Chondrocyte (in vitro differentiated cells): ENCODE results near the gene SCRN1. TPM values are rescaled to one million over a fixed set of nuclear protein-coding genes. Genes with fewer than 3 reads are reported as not detected.

Experiments
- DNase-seq: peaks from one replicate; pipeline ENCODE4 v3.0.0; 2021; ENCODE audit warnings: mixed read lengths, low spot score
- H3K27ac Mint-ChIP-seq: one replicate; pipeline ENCODE4 v1.8.0; 2021; ENCODE audit warnings: mild to moderate bottlenecking, moderate library complexity, mixed read lengths; ENCODE audit not compliant: unreplicated experiment
- H3K27me3 Mint-ChIP-seq: 2 replicates; pipeline ENCODE4 v1.8.0; 2021; ENCODE audit warnings: low read depth, mixed read lengths
- H3K36me3 Mint-ChIP-seq: 2 replicates; pipeline ENCODE4 v1.8.0; 2021; ENCODE audit warnings: low read depth, mixed read lengths
- H3K4me1 Mint-ChIP-seq: 2 replicates; pipeline ENCODE4 v1.8.0; 2021; ENCODE audit warnings: low read depth, mild to moderate bottlenecking, mixed read lengths
- H3K4me3 Mint-ChIP-seq: one replicate; pipeline ENCODE4 v1.8.0; 2021; ENCODE audit warnings: mild to moderate bottlenecking, moderate library complexity, mixed read lengths; ENCODE audit not compliant: unreplicated experiment
- H3K9me3 Mint-ChIP-seq: 2 replicates; pipeline ENCODE4 v1.8.0; 2021; ENCODE audit warnings: low read depth, mixed read lengths
- CTCF ChIP-seq: fragments of 200-600 bp; sonication (generic); IDR thresholded peaks from 2 replicates; pipeline ENCODE4 v1.5.0; 2021; ENCODE audit warnings: antibody characterized with exemption, mild to moderate bottlenecking, moderate library complexity
- long read RNA-seq: library from polyadenylated mRNA; stranded (forward); transcript quantifications from one replicate; pipeline ENCODE4 v2.0.0, GENCODE V29; 2021
- total RNA-seq: library from RNA; stranded (reverse); gene quantifications from 3 replicates; pipeline ENCODE4 v1.2.1, GENCODE V29; 2021

SCRN1 gene, protein sequence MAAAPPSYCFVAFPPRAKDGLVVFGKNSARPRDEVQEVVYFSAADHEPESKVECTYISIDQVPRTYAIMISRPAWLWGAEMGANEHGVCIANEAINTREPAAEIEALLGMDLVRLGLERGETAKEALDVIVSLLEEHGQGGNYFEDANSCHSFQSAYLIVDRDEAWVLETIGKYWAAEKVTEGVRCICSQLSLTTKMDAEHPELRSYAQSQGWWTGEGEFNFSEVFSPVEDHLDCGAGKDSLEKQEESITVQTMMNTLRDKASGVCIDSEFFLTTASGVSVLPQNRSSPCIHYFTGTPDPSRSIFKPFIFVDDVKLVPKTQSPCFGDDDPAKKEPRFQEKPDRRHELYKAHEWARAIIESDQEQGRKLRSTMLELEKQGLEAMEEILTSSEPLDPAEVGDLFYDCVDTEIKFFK
- 111 to 129 TPM (median 129 TPM) in 3 replicates for total RNA-seq
- long read RNA-seq, full-length matches to known transcripts: 249 of 299 reads
- long read RNA-seq, partial matches to known transcripts: 6 of 299 reads
- long read RNA-seq, other reads (novel, unspliced or antisense): 44 of 299 reads

DNA sequence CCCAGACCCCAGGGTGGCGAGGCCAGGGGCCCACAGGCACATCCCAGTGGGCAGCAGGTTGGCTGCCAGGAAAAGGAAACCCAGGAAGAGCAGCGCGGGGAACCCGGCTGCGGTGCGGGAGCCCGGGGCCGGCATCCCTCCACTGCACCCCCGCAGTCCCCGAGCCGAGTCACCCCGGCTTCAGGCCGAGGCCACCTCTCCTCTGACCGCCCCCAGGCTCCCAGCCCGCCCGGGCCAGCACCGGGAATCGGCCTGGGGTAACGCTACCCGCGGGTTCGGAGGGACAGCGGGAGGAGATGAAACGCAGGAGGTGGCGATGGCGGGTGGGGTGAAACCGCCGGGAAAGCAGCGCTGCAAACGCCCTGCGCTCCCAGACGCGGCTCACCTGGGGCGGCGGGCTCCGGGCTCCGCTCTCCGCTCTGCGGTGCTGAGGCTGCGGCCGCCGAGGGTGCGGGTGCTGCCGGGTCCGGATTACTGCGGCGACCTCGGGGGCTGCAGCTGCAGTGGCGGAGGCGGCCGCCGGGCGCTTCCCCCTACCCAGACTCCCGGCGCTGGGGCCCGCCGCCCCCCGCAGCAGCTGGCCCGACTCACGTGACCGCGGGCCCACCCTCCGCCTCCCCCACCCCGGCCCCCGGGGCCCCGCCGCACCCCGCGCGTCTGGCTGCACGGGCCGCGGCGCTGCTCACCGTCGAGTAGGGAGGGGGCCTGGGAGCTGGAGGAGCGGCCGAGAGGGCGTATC lies at the start of gene SCRN1:
Gene SCRN1, minus strand, starts transcription at position 545 of the 739 bp plus-strand sequence. CDS start 20,734 bp downstream, outside the sequence.
- peak; percentile 34 for TF ChIP-seq CTCF
- Mint-ChIP-seq H3K27ac (peak within 1 kb of the TSS; percentile 100), H3K4me1 (peaks cover 34% of the 10 kb centered on the region), H3K36me3 (peaks cover 5% of the 10 kb centered on the region), H3K4me3 (peak within 1 kb of the TSS; percentile 89), H3K9me3 (peaks cover 5% of the 10 kb centered on the region), H3K27me3 (no peaks in the 10 kb centered on the region)
- DNase-seq: no peak

GRCh38 chr7:30038196-30038980 lies 48.8 kb upstream of the SCRN1 start:
- Mint-ChIP-seq H3K4me3 (no peak overlapping the region), H3K36me3 (peaks cover 1% of the 10 kb centered on the region), H3K9me3 (no peaks in the 10 kb centered on the region), H3K27ac (no peak overlapping the region), H3K27me3 (no peaks in the 10 kb centered on the region), H3K4me1 (peaks cover 17% of the 10 kb centered on the region)
- no peak for TF ChIP-seq CTCF
- DNase-seq: no peak

DNA sequence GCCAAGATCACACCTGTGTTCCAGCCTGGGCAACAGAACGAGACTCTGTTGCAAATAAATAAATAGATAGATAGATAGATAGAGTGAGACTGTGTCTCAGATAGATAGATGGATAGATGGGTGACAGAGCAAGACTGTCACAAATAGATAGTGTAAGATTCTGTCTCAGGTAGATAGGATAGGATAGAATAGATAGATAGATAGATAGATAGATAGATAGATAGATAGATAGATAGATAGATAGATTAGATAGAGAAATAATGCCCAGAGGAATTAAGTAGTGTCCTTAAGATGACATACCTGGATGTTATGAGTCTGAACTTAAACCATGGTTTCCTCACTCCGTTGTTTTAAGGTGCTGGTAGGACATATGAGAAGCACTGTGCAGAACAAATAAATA lies 46.6 kb upstream of the SCRN1 start:
- DNase-seq: no peak
- Mint-ChIP-seq H3K9me3 (no peaks in the 10 kb centered on the region), H3K36me3 (peaks cover 1% of the 10 kb centered on the region), H3K4me3 (no peak overlapping the region), H3K4me1 (peaks cover 20% of the 10 kb centered on the region), H3K27ac (no peak overlapping the region), H3K27me3 (no peaks in the 10 kb centered on the region)
- TF ChIP-seq CTCF: no peak

GRCh38 chr7:30034501-30034900 lies 44.9 kb upstream of the SCRN1 start:
- no peaks in the 10 kb centered on the region for H3K9me3 Mint-ChIP-seq
- no peak overlapping the region for H3K27ac Mint-ChIP-seq
- H3K27me3 Mint-ChIP-seq: no peaks in the 10 kb centered on the region
- H3K4me3 Mint-ChIP-seq: no peak overlapping the region
- peaks cover 1% of the 10 kb centered on the region for H3K36me3 Mint-ChIP-seq
- DNase-seq: no peak
- peaks cover 10% of the 10 kb centered on the region for H3K4me1 Mint-ChIP-seq
- no peak for TF ChIP-seq CTCF
